Gastrocnemius medialis (tissue), 4 donors: Measurements from ENCODE around the gene PTPRT. TPM values are rescaled to one million over a fixed set of nuclear protein-coding genes. Genes with fewer than 3 reads are reported as not detected.

Experiments used
- ATAC-seq, 2 donors: fragments of 150-250 bp; one replicate each; pipeline ENCODE4 v1.9.1; 2016
- DNase-seq, 2 donors: peaks; one replicate each; pipeline ENCODE4 v3.0.0-alpha.2; 2019
- H3K27ac ChIP-seq, 4 donors: fragments of 200-600 bp; sonication (generic); 1 replicate in 1 of 4; 2 replicates in 3 of 4; pipeline ENCODE4 v1.5.1; 2016 to 2018; ENCODE audit warnings: mild to moderate bottlenecking in 2 of 4, moderate library complexity in 1 of 4
- H3K27me3 ChIP-seq, 3 donors: fragments of 200-600 bp; sonication (generic) in 2 of 3; 1 replicate in 1 of 3; 2 replicates in 2 of 3; pipeline versions ENCODE4 v1.5.1 to v1.6.0; 2016 to 2019; ENCODE audit warnings: mild to moderate bottlenecking in 1 of 3, moderate library complexity in 1 of 3
- H3K36me3 ChIP-seq, 2 donors: fragments of 200-600 bp; sonication (generic) in 1 of 2; one replicate each; pipeline ENCODE4 v1.5.1; 2017 to 2018
- H3K4me1 ChIP-seq, 2 donors: fragments of 200-600 bp; sonication (generic) in 1 of 2; one replicate each; pipeline ENCODE4 v1.5.1; 2016 to 2017; ENCODE audit warnings: mild to moderate bottlenecking in 2 of 2
- H3K4me3 ChIP-seq, 4 donors: fragments of 200-600 bp; sonication (generic) in 3 of 4; 1 replicate in 1 of 4; 2 replicates in 3 of 4; pipeline ENCODE4 v1.5.1; 2016 to 2019; ENCODE audit warnings: mild to moderate bottlenecking in 2 of 4
- H3K9me3 ChIP-seq, 3 donors: fragments of 200-600 bp; sonication (generic) in 2 of 3; 1 replicate in 1 of 3; 2 replicates in 2 of 3; pipeline ENCODE4 v1.5.1; 2016 to 2019
- POLR2A ChIP-seq, 2 donors: fragments of 450-650 bp; IDR thresholded peaks; one replicate each; pipeline ENCODE4 v1.6.1; 2017; ENCODE audit warnings: antibody characterized with exemption in 2 of 2, mild to moderate bottlenecking in 2 of 2, moderate library complexity in 2 of 2
- in situ Hi-C, 4 donors: fragments of 200-750 bp; cut with MboI; loops; one replicate each; pipeline versions ENCODE4 v1.15.0 to v1.8.0; 2017; ENCODE audit warnings: low sequenced_read_pairs in 4 of 4
- intact Hi-C: fragments of 100-400 bp; cut with DNase I; formaldehyde crosslinking; loops from one replicate; pipeline ENCODE4 v1.15.1; 2023; ENCODE audit warnings: low total_unique reads
- total RNA-seq, 4 donors: library from RNA; depleted of rRNA; stranded (reverse); fragments of >200 nt; gene quantifications; one replicate each; pipeline versions ENCODE4 v1.1.0 to v1.2.3, GENCODE V29; 2016
- TF ChIP-seq, protein P1 (sequence below), 5 experiments: fragments of 450-650 bp in 3 of 5; fragments of 200-600 bp in 2 of 5; sonication (generic) in 2 of 5; IDR thresholded peaks in 4 of 5; conservative IDR thresholded peaks in 1 of 5; 1 replicate in 4 of 5; 2 replicates in 1 of 5; pipeline ENCODE4 v1.5.1; 2016 to 2019; ENCODE audit warnings: antibody characterized with exemption in 5 of 5, mild to moderate bottlenecking in 3 of 5, moderate library complexity in 3 of 5

PTPRT gene
- total RNA-seq, 4 donors from 2014 or later = not detected

DNA sequence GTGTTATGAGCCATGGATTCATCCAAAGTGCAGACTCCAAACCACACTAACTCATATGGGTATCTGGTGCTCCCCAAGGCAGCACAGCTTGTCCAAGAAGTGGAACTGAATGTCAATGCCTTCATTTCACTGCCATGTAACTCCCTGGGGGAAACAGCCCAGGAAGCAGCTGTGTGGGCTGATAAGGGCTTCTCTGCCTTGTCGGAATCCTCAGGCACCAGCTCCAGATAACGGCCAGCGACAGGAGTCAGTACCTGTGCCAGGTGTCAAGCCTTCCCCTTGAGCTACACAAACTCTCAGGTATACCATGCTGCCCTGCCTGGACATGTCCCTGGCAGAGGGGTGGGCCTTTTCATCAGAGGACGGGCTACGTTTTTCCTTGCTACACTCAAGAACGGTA lies 819.6 kb downstream of the PTPRT start:
- intact Hi-C loops = no loop called here
- ATAC-seq = no peak
- Histone ChIP-seq H3K4me1 (no peaks in the 10 kb centered on the region), H3K4me3 (no peak overlapping the region), H3K36me3 (no peaks in the 10 kb centered on the region), H3K27ac (no peak overlapping the region), H3K27me3 (no peaks in the 10 kb centered on the region), H3K9me3 (no peaks in the 10 kb centered on the region)
- in situ Hi-C loops = no loop called here
- DNase-seq = no peak
- TF ChIP-seq, protein P1, sequence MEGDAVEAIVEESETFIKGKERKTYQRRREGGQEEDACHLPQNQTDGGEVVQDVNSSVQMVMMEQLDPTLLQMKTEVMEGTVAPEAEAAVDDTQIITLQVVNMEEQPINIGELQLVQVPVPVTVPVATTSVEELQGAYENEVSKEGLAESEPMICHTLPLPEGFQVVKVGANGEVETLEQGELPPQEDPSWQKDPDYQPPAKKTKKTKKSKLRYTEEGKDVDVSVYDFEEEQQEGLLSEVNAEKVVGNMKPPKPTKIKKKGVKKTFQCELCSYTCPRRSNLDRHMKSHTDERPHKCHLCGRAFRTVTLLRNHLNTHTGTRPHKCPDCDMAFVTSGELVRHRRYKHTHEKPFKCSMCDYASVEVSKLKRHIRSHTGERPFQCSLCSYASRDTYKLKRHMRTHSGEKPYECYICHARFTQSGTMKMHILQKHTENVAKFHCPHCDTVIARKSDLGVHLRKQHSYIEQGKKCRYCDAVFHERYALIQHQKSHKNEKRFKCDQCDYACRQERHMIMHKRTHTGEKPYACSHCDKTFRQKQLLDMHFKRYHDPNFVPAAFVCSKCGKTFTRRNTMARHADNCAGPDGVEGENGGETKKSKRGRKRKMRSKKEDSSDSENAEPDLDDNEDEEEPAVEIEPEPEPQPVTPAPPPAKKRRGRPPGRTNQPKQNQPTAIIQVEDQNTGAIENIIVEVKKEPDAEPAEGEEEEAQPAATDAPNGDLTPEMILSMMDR (IDR thresholded peaks at IDR 0.05 in 4 of 5, conservative IDR thresholded peaks at IDR 0.05 in 1 of 5) = no peak
- TF ChIP-seq POLR2A (IDR thresholded peaks at IDR 0.05) = no peak

DNA sequence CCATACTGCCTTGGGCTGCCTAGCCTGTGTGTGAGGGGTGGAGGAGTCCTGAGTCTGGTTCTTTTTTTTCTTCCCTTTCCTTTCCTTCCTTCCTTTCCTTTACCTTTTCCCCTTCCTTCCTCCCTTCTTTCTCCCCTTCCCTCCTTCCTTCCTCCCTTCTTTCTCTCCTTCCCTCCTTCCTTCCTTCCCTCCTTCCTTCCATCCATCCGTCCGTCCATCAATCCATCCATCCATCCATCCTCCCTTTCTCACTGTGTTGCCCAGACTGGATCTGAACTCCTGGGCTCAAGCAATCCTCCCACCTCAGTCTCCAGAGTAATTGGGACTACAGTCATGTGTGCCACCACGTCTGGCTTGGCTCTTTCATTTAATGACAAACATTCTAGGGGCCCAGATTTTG lies 820.8 kb downstream of the PTPRT start:
- no peak overlapping the region for H3K4me3 ChIP-seq
- no peak for ATAC-seq
- in situ Hi-C loops = no loop called here

GRCh38 chr20:42366626-42367025 lies 823.1 kb downstream of the PTPRT start:
- DNase-seq = no peak
- TF ChIP-seq, protein P1 (IDR thresholded peaks at IDR 0.05 in 4 of 5, conservative IDR thresholded peaks at IDR 0.05 in 1 of 5) = no peak
- TF ChIP-seq POLR2A (IDR thresholded peaks at IDR 0.05) = no peak
- intact Hi-C loops = no loop called here
- H3K9me3 ChIP-seq = no peaks in the 10 kb centered on the region
- H3K27ac ChIP-seq = no peak overlapping the region
- H3K27me3 ChIP-seq = no peaks in the 10 kb centered on the region
- no peak overlapping the region for H3K4me3 ChIP-seq
- no peak for ATAC-seq
- H3K4me1 ChIP-seq = no peaks in the 10 kb centered on the region
- in situ Hi-C loops = no loop called here
- H3K36me3 ChIP-seq = no peaks in the 10 kb centered on the region

More for the DNA sequence above, 820.8 kb downstream of the PTPRT start:
- TF ChIP-seq, protein P1 (IDR thresholded peaks at IDR 0.05 in 4 of 5, conservative IDR thresholded peaks at IDR 0.05 in 1 of 5) = no peak
- TF ChIP-seq POLR2A (IDR thresholded peaks at IDR 0.05) = no peak
- DNase-seq = no peak
- Histone ChIP-seq H3K9me3 (no peaks in the 10 kb centered on the region), H3K4me1 (no peaks in the 10 kb centered on the region), H3K27me3 (no peaks in the 10 kb centered on the region), H3K36me3 (no peaks in the 10 kb centered on the region), H3K27ac (no peak overlapping the region)
- intact Hi-C loops = no loop called here

GRCh38 chr20:42364446-42364845 lies 825.3 kb downstream of the PTPRT start:
- TF ChIP-seq, protein P1 (IDR thresholded peaks at IDR 0.05 in 4 of 5, conservative IDR thresholded peaks at IDR 0.05 in 1 of 5) = no peak
- no peak for TF ChIP-seq POLR2A (IDR thresholded peaks at IDR 0.05)
- no peaks in the 10 kb centered on the region for H3K27me3 ChIP-seq
- H3K27ac ChIP-seq = no peak overlapping the region
- ATAC-seq (no peak), DNase-seq (no peak)
- intact Hi-C loops = no loop called here
- no peaks in the 10 kb centered on the region for H3K4me1 ChIP-seq
- H3K36me3 ChIP-seq = no peaks in the 10 kb centered on the region
- in situ Hi-C loops = no loop called here
- no peak overlapping the region for H3K4me3 ChIP-seq
- H3K9me3 ChIP-seq = no peaks in the 10 kb centered on the region

- Histone ChIP-seq H3K4me1 (no peaks in the 10 kb centered on the region), H3K36me3 (no peaks in the 10 kb centered on the region), H3K4me3 (no peak overlapping the region), H3K27ac (no peak overlapping the region), H3K27me3 (no peaks in the 10 kb centered on the region), H3K9me3 (no peaks in the 10 kb centered on the region)
- no peak for ATAC-seq
- in situ Hi-C loops = no loop called here
- TF ChIP-seq, protein P1 (IDR thresholded peaks at IDR 0.05 in 4 of 5, conservative IDR thresholded peaks at IDR 0.05 in 1 of 5) = no peak
- no peak for TF ChIP-seq POLR2A (IDR thresholded peaks at IDR 0.05)
- no peak for DNase-seq
- intact Hi-C loops = no loop called here
Measured at GRCh38 chr20:42361402-42361970, 828.2 kb downstream of the PTPRT start.
